K562 treated with DMSO at 1 percent for 12 hours (cell line): ENCODE data around the gene CENPVL3. TPM values are rescaled to one million over a fixed set of nuclear protein-coding genes. Genes with fewer than 3 reads are reported as not detected.

Source experiments
- total RNA-seq: library from RNA; unstranded; fragments of 300-600 nt; gene quantifications from 2 replicates; pipeline ENCODE4 v1.2.3, GENCODE V29; 2022; ENCODE audit not compliant: insufficient read depth

The CENPVL3 gene
- total RNA-seq: not detected in 2 replicates

GRCh38 chrX:51618241-51619155, at the start of gene CENPVL3:
CENPVL3 (minus strand) TSS chrX:51618912; CDS start chrX:51618873, 39 bp downstream.

Other genes starting within 250 kb of the CENPVL3 start
- not detected in 2 replicates for gene NUDT11, start 122.3 kb downstream of the CENPVL3 start, total RNA-seq
- gene CENPVL2, start 63.9 kb upstream of the CENPVL3 start, total RNA-seq: not detected in 2 replicates
- gene CENPVL1, start 91.6 kb upstream of the CENPVL3 start, total RNA-seq: not detected in 2 replicates
- gene GSPT2, start 124.5 kb upstream of the CENPVL3 start, total RNA-seq: 1.5 and 6.6 TPM in 2 replicates